ENCODE data around the gene AKAP9.
"Not testable (repeated sequence)": the region's sequence is repeated elsewhere in the genome, so short reads cannot be mapped to it uniquely, and the experiment has no call there.

The AKAP9 gene

DNA sequence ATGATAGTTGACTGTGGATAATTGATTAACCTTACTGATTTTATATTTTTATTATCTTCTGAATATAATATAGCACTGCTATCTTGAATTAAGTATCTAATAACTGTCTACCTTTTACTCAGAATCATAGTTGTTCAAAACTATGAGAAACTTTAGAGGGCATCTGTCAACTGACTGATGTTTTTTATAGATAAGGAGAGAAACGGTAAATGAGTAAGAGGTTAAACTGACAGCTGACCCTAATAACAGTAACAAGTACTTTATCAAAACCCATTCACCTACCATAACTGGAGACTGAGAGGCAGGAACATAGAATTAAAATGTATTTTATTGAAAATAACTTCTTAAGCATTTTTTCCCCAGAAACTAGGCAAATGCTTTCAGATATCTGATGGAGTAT lies 131.5 kb downstream of the AKAP9 start:
- no peak for DNase-seq

GRCh38 chr7:92072708-92073107 lies 132.0 kb downstream of the AKAP9 start:
- no peak for DNase-seq

DNA sequence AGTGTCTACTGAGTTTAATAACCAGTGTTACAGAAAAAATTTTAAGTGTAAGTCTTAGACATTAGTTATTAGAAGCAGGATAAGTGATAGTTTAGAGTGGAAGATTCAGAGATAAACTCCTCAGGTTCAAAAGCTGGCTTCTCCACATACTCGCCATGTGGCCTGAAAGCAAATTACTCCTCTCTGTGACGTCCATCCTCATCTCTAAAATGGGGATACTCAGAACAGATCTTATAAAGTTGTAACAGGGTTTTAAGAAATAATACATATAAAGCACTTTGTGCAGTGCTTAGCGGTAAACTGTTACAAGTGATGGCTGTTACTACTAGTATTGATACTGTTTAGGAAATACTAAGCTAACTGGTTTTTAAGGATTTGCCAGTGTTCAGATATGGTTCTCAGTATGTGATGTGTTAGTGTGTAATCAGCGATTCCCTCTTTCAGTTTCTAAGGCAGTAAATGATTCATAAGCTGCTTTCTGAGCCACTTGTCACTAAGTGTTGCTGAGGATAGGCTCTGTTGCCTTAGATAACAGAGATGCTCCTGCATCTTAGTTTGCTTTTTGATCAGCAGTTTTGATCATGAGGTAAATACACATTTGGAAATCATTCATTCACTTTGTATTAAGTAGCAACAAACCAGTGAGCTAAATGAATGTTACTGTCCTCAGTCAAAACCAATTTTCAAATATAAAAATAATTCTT lies 134.9 kb downstream of the AKAP9 start:
- no peak for DNase-seq

GRCh38 chr7:92076509-92076908 lies 135.8 kb downstream of the AKAP9 start:
- DNase-seq, result no peak

DNA sequence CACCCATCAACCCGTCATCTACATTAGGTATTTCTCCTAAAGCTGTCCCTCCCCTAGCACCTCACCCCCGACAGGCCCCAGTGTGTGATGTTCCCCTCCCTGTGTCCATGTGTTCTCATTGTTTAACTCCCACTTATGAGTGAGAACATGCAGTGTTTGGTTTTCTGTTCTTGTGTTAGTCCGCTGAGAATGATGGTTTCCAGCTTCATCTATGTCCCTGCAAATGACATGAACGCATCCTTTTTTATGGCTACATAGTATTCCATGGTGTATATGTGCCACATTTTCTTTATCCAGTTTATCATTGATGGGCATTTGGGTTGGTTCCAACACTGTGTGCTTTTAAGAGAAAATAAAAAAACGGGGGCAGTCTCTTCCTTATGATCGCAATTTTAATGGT lies 143.3 kb downstream of the AKAP9 start:
- not testable (repeated sequence) for DNase-seq

DNA sequence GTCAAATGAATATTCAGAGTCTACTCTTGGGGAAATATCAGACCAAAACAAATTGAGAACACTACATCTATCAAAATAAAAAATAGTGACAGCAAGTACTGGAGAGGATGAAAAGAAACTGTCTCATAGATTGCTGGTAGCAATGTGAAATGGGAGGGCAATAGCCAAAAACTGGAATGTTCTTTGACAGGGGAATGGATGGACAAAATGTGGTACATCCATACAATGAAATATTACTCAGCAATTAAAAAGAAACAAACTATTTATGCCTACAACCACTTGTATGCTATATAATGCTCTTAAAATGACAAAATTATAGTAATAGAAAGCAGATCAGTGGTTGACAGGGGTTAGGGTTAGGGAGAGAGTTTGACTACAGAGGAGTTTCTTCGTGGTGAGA lies 147.6 kb downstream of the AKAP9 start:
- DNase-seq, result no peak

DNA sequence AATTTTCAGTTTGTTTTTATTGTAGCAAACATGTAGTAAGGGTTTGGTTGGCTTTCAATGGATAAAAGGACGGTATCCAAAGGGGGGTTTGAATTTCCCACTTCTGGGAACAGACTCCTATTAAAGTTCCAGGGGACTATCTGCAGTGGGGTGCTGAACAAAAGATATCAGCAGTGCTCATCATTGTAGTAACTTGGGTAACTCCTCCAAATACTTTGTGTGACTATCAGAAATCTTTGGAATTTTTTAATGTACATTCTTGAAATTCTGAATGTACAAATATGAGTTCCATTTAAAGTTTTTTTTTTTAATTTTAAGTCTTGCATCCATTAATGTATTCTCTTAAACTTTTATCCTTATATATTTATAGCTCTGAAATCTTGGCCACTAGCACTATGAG lies 151.5 kb downstream of the AKAP9 start:
- no peak for DNase-seq

GRCh38 chr7:92095380-92095779 lies 154.7 kb downstream of the AKAP9 start:
- no peak for DNase-seq

DNA sequence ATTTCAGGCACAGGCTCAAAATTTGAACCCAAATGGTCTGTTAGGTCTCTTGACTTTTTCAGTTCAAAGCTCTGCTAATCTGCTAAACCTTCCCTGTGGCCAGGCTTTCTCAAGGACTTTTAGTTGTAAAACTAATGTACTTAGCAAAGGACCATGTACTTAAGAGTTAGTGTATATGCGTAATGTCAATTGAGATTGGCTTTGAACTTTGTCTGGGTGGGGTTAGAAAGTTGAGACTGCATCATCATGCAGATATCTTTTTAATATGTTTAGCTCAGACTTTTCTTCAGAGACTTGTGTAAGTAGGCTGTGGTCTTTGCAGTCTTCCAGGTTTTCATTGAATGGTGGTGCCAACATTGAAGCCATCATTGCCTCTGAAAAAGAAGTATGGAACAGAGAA lies 159.9 kb downstream of the AKAP9 start:
- DNase-seq, result no peak

DNA sequence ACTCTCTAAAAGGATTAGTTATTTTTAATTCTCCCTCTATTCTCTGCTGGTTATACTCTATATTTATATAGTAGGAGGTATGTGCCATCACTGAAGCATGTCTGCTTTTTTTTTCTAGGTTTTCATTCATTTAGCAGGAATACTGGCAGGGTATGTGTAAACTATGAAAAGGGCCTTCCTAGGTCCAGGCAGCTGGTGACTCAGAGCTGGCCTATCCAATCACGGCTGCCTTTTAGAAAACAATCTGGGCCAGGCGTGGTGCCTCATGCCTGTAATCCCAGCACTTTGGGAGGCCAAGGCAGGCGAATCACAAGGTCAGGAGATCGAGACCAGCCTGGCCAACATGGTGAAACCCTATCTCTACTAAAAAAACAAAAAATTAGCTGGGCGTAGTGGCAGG lies 162.2 kb downstream of the AKAP9 start:
- DNase-seq, result not testable (repeated sequence)

GRCh38 chr7:92108821-92109220 lies 168.2 kb downstream of the AKAP9 start:
- DNase-seq, result no peak

DNA sequence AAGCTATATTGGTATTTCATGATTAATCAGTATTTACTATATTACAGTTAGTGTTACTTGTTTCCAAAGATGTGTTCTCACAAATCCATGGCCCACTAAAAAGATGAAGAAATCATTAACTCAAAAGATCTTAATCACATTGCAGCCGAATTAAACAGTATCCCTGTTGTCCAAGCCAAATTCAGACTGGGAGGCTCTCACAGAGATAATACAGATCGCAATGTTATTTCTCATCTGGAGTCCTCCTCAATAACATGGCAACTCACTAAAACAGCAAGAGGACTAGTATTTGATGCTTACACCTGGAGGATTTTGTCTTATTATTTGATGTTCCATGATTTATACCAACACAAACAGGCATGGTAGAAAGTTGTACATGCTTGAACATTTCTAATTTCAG lies 170.2 kb downstream of the AKAP9 start:
- DNase-seq, result no peak

DNA sequence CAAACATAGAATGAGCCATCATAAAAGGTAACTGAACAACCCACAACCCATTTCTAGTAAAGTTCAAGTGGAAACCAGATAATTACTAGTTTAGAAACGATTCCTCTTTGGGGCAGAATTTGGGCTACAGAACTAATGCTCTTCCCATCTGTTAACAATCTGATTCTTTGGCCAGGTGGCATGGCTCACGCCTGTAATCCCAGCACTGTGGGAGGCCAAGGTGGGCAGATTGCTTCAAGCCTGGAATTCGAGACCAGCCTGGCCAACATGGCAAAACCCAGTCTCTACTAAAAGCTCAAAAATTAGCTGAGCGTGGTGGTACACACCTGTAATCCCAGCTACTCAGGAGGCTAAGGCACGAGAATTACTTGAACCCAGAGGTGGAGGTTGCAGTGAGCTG lies 175.2 kb downstream of the AKAP9 start:
- no peak for DNase-seq

GRCh38 chr7:92116949-92117348 lies 176.3 kb downstream of the AKAP9 start:
- DNase-seq, result no peak

GRCh38 chr7:92119213-92119759 lies 178.6 kb downstream of the AKAP9 start:
- DNase-seq, result no peak

GRCh38 chr7:92121681-92122080 lies 181.0 kb downstream of the AKAP9 start:
- no peak for DNase-seq

GRCh38 chr7:92131093-92131492 lies 190.4 kb downstream of the AKAP9 start:
- DNase-seq, result no peak

- no peak for DNase-seq
Measured at GRCh38 chr7:92131764-92132330, 191.2 kb downstream of the AKAP9 start.

DNA sequence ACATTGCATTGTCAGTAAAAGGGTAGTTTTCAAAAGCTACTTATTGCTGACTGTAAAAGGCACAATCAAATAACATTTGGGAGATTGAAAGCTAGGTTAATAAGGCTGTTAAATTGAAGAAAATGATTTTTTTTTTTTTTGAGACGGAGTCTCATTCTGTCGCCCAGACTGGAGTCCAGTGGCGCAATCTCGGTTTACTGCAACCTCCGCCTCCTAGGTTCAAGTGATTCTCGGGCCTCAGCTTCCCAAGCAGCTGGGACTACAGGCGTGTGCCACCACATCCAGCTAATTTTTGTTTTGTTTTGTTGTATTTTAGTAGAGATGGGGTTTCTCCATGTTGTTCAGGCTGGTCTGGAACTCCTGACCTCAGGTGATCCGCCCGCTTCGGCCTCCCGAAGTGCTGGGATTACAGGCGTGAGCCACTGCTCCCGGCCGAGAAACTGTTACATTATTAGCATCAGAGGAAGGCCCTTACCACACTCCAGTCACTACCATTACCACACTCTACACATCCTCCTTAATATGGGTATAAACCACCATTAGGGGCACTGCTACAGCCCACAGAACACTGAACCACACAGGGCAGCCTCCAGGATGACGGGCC lies 192.6 kb downstream of the AKAP9 start:
- DNase-seq, result no peak

DNA sequence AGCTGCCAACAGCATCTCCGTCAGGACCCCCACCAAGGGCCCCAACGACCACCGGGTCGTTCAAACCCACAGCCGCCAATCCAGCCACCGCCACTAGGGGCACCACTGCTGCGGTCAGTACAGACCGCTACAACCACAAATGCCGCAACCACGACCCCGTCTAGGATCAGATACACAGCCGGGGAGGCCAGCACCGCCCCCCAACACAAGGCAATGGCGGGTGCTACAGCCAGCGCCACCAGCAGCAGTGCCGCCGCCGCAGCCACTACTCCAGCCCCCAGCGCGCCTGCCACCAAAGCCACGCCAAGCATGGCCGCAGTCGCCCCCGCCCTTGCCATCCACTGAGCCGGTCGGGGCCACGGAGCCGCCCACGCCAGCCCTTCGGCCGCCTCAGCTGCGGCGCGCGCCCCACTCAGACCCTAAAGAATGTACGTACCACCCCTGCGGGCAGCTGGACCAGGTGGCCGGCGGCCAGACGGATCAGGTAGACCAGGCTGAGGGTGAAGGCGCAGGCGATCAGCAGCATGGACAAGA lies 193.1 kb downstream of the AKAP9 start:
- peak; percentile 33 for DNase-seq

DNA sequence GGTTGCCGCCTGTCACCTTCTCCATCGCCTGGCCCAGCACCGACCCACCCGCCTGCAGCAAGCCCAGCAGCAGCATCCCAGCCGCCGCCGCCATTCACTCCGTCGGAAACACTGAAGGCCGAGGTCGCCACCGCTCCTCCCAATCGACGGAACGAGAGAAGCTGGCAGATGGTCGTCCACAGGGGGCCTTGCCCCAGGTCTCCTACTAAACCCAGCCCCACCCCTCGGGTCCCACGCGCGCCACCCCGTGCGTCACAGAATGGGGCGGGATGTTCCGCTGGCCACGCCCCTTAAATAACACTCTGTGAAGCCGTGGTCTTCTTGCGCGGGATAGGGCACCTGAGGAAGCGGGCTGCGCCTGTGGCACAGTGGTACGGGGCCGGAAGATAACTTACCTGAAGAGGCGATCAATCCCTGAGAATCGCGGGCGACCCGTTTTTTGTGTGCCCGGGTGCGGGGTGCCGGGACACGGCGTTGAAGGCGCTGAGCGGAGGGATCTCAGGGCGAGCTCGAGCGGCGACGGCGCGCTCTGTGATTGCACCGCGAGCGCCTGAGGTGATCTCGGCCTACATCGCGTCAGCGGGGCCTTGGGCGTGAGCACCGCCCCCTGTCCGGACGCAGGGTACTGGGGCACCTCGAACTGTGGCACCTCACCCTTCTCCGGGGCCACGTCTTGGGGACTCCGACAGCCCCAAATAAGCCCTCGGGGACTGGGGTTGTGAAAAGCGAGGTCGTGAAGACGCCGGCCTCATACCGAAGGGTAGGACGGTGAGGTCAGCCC lies 193.8 kb downstream of the AKAP9 start, which contains the start of gene CYP51A1:
Gene CYP51A1 (minus strand): TSS at position 207 of the 781 bp plus-strand sequence. CDS start 113 bp downstream, at position 94.
- peak; percentile 94 for DNase-seq

DNA sequence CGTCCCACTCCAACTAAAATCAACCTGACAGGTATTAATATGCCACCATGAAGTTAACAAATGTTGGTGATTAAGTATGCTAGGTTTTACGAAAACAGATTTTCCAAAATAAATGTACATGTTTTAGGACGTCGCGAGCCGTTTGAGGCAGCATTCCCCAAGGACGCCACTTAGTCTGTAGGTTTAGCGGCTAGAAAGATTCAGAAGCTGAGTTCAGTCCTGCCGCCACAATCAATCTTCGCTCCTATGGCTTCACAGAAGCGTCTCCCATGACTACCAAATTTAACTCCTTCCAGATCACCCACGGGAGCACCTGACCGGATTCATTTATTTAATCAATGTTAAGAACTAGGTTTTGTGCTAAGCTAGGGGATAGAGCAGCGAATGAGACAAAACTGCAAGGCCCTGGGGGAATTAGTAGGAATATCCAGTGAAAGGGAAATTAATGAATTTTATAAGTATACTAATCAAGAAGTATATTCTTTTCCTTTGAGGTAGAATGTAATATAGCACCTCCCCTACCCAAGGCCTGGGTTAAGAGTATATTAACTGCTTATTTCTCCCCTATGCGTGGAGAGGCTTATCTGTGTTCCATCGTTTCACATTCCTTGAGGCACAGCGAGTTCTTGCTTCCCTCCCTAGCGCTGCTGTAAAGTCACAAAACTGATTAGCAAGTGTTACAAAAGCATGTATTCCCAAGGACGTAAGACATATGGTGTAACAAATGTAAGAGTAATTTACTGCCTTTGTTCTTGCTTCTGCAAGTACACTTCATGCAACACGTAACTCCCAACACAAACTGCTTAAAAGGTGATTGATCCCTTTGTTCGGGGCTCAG lies 194.6 kb downstream of the AKAP9 start:
- DNase-seq, result no peak
